Peyer's patch (tissue), 4 donors: ENCODE data around the gene FIGNL2. TPM values are rescaled to one million over a fixed set of nuclear protein-coding genes. Genes with fewer than 3 reads are reported as not detected.

Experiments
- DNase-seq, 3 donors: peaks; one replicate each; pipeline ENCODE4 v3.0.0-alpha.2; 2017 to 2019
- H3K27ac ChIP-seq, 4 donors: fragments of 200-600 bp; sonication (generic); one replicate each; pipeline ENCODE4 v1.5.1; 2016 to 2019
- H3K27me3 ChIP-seq, 2 donors: fragments of 200-600 bp; sonication (generic); one replicate each; pipeline ENCODE4 v1.5.1; 2019
- H3K36me3 ChIP-seq, 3 donors: fragments of 200-600 bp; sonication (generic); one replicate each; pipeline ENCODE4 v1.5.1; 2016 to 2019
- H3K4me1 ChIP-seq, 4 donors: fragments of 200-600 bp; sonication (generic); one replicate each; pipeline ENCODE4 v1.5.1; 2016 to 2019
- H3K4me3 ChIP-seq, 4 donors: fragments of 200-600 bp; sonication (generic); 1 replicate in 3 of 4; 2 replicates in 1 of 4; pipeline ENCODE4 v1.5.1; 2016 to 2019; ENCODE audit warnings: mild to moderate bottlenecking in 1 of 4
- H3K9me3 ChIP-seq, 4 donors: fragments of 200-600 bp; sonication (generic); one replicate each; pipeline ENCODE4 v1.5.1; 2016 to 2019; ENCODE audit warnings: mild to moderate bottlenecking in 1 of 4
- POLR2A ChIP-seq, 2 donors: fragments of 450-650 bp; IDR thresholded peaks; one replicate each; pipeline ENCODE4 v1.5.1; 2017; ENCODE audit warnings: antibody characterized with exemption in 2 of 2, mild to moderate bottlenecking in 2 of 2, moderate library complexity in 2 of 2
- total RNA-seq, 4 donors: library from RNA; depleted of rRNA; stranded (reverse); fragments of >200 nt; gene quantifications; one replicate each; pipeline ENCODE4 v1.1.0, GENCODE V29; 2016
- TF ChIP-seq, protein P1 (sequence below), 6 experiments: fragments of 450-650 bp in 4 of 6; fragments of 200-600 bp in 2 of 6; sonication (generic) in 1 of 6; IDR thresholded peaks; one replicate each; pipeline ENCODE4 v1.5.1; 2017 to 2019; ENCODE audit warnings: antibody characterized with exemption in 6 of 6, mild to moderate bottlenecking in 3 of 6, moderate library complexity in 1 of 6

Gene FIGNL2
- total RNA-seq, 4 donors from 2014 or later: 0.19 TPM; not detected in 3

DNA sequence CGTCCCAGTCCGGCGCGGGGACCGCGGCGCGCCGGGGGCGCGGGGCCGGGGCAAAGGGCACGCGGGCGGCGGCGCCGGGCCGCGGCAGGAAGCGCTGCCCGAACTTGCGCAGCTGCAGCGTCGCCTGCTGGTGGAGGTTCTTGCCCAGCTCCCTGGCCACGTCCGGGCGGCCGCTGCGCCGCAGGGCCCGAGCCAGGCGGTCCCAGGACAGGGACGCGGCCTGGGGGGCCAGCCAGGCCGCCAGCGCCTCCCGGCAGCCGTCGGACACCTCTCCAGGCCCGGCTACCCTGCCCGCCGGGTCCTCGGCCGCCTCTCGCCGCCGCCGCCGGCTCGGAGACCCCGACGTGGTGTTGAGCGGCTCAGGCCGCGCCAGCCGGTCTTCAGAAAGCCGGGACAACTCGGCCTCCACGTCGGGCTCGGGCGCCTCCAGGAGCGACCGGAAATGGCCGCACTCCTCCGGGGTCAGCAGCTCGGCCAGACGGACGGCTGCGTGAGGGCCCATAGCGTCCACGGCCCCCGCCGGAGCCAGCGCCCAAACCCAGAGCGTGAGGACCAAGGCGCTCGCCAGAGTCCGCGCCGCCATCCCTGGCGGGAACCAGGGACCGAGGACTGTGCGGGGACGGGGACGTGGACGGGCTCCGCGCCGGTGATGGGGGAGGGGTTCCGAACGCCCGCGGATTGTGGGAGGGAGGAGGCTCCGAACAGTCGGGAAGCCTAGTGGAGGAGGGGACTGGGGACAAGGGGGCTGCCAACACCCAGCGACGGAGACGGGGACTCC lies 34.0 kb downstream of the FIGNL2 start:
- Histone ChIP-seq H3K36me3 (no peaks in the 10 kb centered on the region), H3K4me3 (peak overlapping the region; percentile 55 to 85 (median 65)), H3K27me3 (no peaks in the 10 kb centered on the region), H3K4me1 (peaks cover 0 to 6% (median 2%) of the 10 kb centered on the region in 4 donors), H3K9me3 (no peaks in the 10 kb centered on the region), H3K27ac (peak overlapping the region; percentile 72 to 91 (median 84))
- peak; percentile 63 to 92 (median 90) for DNase-seq
- TF ChIP-seq, protein P1, sequence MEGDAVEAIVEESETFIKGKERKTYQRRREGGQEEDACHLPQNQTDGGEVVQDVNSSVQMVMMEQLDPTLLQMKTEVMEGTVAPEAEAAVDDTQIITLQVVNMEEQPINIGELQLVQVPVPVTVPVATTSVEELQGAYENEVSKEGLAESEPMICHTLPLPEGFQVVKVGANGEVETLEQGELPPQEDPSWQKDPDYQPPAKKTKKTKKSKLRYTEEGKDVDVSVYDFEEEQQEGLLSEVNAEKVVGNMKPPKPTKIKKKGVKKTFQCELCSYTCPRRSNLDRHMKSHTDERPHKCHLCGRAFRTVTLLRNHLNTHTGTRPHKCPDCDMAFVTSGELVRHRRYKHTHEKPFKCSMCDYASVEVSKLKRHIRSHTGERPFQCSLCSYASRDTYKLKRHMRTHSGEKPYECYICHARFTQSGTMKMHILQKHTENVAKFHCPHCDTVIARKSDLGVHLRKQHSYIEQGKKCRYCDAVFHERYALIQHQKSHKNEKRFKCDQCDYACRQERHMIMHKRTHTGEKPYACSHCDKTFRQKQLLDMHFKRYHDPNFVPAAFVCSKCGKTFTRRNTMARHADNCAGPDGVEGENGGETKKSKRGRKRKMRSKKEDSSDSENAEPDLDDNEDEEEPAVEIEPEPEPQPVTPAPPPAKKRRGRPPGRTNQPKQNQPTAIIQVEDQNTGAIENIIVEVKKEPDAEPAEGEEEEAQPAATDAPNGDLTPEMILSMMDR (IDR thresholded peaks at IDR 0.05): peak; percentile 45 to 93 (median 72)
- peak in 1 of 2 donors; percentile 72 for TF ChIP-seq POLR2A (IDR thresholded peaks at IDR 0.05)

DNA sequence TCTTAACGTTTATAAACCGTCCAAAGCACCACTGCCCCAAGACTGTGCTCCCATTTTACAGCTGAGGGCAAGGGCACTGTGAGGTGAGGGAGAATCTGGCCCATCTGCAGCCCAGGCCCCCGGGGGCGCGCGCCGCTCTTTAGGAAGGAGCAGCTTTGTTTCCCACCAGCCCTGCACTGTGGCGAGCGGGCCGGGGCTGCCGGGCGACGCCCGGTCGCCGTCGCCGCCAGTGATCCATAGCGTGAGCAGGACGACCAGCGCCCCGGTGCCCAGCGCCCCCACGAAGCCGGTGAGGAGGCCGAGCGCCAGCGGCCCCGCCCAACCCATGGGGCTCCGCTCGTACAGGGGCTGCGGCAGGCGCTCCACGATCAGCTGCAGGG lies 34.6 kb downstream of the FIGNL2 start:
- no peak for TF ChIP-seq POLR2A (IDR thresholded peaks at IDR 0.05)
- TF ChIP-seq, protein P1 (IDR thresholded peaks at IDR 0.05): no peak
- Histone ChIP-seq H3K27me3 (no peaks in the 10 kb centered on the region), H3K36me3 (no peaks in the 10 kb centered on the region), H3K9me3 (no peaks in the 10 kb centered on the region), H3K4me3 (peak overlapping the region; percentile 55 to 85 (median 65)), H3K4me1 (peaks cover 0 to 6% (median 1%) of the 10 kb centered on the region in 4 donors), H3K27ac (peak overlapping the region in 3 of 4 donors; percentile 72 to 91 (median 88))
- no peak for DNase-seq

GRCh38 chr12:51812871-51813270 lies 35.6 kb downstream of the FIGNL2 start:
- TF ChIP-seq POLR2A (IDR thresholded peaks at IDR 0.05): no peak
- TF ChIP-seq, protein P1 (IDR thresholded peaks at IDR 0.05): no peak
- no peak for DNase-seq
- H3K27ac ChIP-seq: no peak overlapping the region
- H3K9me3 ChIP-seq: no peaks in the 10 kb centered on the region
- H3K4me1 ChIP-seq: peaks cover 0 to 6% (median 0%) of the 10 kb centered on the region in 4 donors
- no peaks in the 10 kb centered on the region for H3K36me3 ChIP-seq
- H3K27me3 ChIP-seq: no peaks in the 10 kb centered on the region
- no peak overlapping the region for H3K4me3 ChIP-seq

GRCh38 chr12:51811203-51812202 lies 37.0 kb downstream of the FIGNL2 start:
- Histone ChIP-seq H3K4me3 (no peak overlapping the region), H3K36me3 (no peaks in the 10 kb centered on the region), H3K27me3 (no peaks in the 10 kb centered on the region), H3K9me3 (no peaks in the 10 kb centered on the region), H3K27ac (no peak overlapping the region), H3K4me1 (peaks cover 0 to 6% (median 0%) of the 10 kb centered on the region in 4 donors)
- TF ChIP-seq, protein P1 (IDR thresholded peaks at IDR 0.05): no peak
- no peak for TF ChIP-seq POLR2A (IDR thresholded peaks at IDR 0.05)
- DNase-seq: no peak

DNA sequence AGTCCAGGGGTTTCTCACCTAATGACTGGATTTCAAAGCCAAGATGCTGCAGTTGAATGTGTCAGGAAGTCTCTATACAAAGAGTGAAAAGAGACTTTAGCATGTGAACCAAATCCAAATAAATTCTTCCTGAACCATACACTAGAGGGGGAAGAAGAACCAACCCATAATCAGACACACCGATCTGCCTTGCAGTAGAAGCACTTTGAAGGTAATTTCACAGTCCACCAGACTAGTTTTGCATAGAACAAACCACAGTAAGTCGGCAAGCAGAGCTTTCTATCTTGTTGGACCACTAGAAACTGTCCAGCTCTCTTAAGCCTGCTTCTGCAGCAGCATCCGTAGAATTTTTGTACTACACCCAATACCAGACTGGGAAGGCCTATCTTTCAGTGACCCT lies 39.3 kb downstream of the FIGNL2 start:
- H3K9me3 ChIP-seq: no peaks in the 10 kb centered on the region
- H3K27me3 ChIP-seq: no peaks in the 10 kb centered on the region
- no peaks in the 10 kb centered on the region for H3K4me1 ChIP-seq
- H3K36me3 ChIP-seq: no peaks in the 10 kb centered on the region
- no peak overlapping the region for H3K27ac ChIP-seq
- TF ChIP-seq, protein P1 (IDR thresholded peaks at IDR 0.05): no peak
- no peak overlapping the region for H3K4me3 ChIP-seq
- no peak for DNase-seq
